ENCODE data around the gene TRAP1. TPM values are rescaled to one million over a fixed set of nuclear protein-coding genes. Genes with fewer than 3 reads are reported as not detected.
"Not testable (repeated sequence)": the region's sequence is repeated elsewhere in the genome, so short reads cannot be mapped to it uniquely, and the experiment has no call there.

Gene TRAP1
- total RNA-seq, 1 experiment from 2014 or later: 63.1 TPM

GRCh38 chr16:3736116-3736515, 18.8 kb upstream of the TRAP1 start:
- DNase-seq (ENCODE audit: low read depth): no peak

DNA sequence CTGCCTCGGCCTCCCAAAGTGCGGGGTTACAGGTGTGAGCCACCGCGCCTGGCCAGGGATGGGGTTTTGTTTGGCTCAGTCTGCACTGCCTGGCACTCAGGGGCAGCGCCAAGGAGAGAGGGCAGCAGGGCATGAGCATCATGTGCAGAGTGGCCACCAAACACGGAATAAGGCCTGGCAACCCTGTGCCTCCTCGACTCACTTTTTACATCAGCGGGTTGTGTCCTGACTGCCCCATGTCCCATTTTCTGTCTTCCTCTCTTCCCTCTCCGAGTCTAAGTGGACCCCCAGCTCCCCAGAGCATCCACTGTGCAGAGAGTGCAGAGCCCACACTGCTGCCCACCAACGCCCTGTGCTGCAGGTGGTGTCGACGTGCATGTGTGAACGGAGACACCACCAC, 18.2 kb upstream of the TRAP1 start:
- no peak for DNase-seq (ENCODE audit: low read depth)

DNA sequence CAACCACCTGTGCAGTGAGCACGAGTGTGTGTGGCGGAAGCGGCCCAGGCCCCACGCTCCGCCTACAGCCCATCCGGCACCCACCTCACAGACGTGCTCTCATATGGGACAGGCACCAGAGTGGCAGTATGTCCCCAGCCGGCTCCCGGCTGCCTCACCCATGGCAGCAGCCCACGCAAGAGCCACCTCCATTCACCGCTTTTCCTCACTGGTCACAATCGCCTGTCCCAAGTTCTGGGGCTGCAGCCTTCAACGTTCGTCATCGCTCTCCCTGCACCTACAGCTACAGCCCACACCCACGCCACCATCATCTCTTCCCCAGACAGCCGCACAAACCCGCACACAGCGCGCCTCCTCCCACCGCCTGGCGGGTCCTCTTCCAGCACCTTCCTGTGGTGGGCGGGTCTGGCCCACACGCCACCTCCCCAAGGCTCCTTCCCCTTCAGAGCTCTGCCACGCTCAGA, 17.5 kb upstream of the TRAP1 start:
- DNase-seq (ENCODE audit: low read depth): no peak

DNA sequence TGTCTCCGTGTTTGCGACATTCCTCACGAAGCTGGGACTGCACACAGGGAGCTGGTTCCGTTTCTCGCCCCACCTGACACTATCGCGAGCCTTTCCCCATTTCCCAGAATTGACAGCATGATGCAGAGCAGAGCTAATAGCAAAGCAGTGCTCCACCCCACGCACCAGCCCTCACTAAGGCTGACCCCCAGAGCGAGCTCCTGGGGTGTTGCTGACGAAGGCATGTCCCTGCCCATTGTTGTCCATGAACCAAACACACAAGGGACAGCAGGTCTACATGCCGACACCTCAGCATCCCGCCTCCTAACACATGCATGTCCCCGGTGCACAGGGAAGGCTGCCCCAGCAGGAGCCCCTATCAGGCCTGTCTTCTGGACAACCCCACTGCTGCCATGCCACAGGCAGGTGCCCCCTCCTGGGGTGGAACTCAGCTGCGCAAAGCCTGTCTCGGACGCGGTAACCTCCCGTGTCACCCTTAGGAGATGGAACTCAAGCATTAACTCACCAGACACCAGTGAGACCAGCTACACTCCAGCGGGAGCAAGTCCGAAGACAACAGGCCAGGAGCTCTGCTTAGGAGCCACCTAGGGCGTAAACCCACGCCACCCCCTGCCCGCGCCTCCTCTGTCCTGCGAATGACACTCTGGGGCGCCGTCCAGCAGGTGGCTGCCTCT, 16.9 kb upstream of the TRAP1 start:
- no peak for DNase-seq (ENCODE audit: low read depth)

GRCh38 chr16:3732171-3732570, 14.8 kb upstream of the TRAP1 start:
- no peak for DNase-seq (ENCODE audit: low read depth)

GRCh38 chr16:3731126-3731935, 14.0 kb upstream of the TRAP1 start:
- no peak for DNase-seq (ENCODE audit: low read depth)

GRCh38 chr16:3730161-3731125, 13.1 kb upstream of the TRAP1 start:
- no peak for DNase-seq (ENCODE audit: low read depth)

- no peak for DNase-seq (ENCODE audit: low read depth)
Observed at GRCh38 chr16:3729161-3730112, 12.1 kb upstream of the TRAP1 start.

DNA sequence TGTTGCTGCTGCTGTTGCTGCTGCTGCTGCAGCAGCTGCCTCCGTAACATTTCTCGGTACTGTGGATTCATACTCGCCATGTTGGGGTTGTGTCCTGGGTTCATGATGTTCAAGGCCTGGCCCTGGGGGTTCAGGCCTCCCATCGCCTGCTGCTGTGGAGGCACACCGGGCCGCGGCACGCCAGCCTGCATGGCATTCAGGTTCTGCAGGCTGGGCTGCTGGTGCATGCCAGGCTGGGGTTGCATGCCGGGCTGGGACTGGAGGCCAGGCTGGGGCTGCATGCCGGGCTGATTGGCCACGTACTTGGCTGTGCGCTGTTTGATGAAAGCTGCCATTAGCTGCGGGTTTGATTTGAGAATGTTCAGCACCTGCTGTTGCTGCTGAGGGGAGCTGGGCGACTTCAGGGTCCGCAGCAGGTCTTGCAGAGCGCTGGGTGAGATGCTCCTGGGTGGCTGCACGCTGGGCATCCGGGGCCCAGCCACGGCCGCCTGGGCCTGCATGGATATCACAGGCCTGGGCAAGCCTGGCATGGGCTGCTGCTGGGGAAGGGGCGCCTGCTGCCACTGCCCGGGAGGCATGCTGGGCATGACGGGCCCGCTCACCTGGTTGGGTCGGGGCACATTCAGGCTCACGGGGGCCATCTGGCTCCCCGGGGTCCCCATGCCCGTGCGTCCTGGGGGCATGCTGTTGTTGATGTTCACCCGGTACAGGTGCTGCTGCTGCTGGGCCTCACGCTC, 11.3 kb upstream of the TRAP1 start:
- DNase-seq (ENCODE audit: low read depth): no peak

DNA sequence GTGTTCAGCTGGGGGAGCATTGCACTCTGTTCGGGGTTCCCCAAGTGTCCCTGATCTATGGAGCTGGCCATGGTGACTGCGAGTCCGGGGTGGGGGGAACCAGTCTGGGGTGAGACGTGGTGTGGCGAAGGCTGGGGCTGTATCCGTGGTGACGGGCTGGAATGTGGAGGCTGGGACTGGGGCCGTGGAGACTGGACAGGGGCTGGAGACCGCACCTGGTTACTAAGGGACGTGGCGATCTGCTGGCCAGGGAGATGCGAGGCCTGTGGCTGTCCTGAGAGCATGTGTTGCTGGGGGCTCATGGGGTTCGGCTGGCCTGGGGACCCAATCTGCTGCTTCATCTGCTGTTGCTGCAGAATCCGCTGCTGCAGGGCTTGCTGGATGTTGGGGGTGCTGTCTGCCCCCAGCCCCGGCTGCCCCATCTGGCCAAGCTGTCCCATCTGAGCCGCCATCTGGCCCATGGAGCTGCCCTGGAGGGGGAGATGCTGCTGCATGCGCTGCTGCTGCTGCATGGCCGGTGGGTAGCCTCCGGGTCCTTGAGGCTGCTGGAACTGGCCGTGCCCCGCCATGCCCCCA, 10.6 kb upstream of the TRAP1 start:
- no peak for DNase-seq (ENCODE audit: low read depth)

DNA sequence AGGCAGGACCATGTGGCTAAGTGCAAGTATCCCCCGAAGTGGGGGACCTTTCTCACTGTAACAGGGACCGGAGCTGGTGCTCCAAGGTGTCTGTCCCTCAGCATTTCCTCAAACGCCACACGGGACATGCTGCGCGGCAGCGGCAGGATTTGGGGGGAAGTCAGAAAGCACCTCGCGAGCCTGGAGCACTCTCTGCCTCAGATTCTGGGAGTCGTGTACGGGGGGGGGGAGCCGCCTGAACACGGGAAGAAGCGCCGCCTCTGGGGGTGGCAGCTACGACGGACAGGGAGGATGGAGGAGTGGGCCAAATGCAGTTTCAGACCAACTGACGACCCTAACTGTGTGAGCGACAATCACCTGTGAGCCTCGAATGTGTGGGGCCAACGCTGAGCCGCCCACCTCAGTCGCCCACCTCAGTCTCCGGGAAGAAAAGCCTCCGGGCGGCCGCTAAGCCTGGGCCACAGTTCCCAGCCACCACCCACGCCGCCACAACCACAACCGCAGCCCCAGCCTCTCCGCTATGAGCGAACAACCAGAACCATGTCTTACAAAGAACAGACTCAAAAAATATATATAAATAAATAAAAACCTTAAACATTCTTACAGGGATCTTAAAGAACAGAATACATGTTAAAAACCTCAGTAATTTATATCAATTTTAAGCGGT, 8.8 kb upstream of the TRAP1 start:
- no peak for DNase-seq (ENCODE audit: low read depth)

DNA sequence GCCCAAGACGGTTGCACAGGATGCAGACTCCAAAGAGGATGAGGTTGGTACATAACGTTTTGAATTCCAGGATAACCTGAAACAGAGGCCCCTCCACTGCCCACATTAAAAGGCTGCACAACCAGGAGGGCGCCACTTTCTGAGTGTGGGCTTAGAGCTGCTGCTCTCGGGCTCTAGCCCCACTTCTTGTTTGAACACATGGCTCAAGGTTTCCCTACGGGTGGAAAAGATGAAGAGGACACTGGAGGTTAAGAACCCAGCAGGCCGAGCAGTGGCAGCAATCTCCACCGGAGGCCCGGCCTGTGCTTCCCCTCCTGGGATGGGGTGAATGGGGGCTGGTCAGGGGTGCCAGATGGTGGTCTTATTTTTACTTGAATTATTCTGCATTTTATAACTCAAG, 8.0 kb upstream of the TRAP1 start:
- no peak for DNase-seq (ENCODE audit: low read depth)

- DNase-seq (ENCODE audit: low read depth): no peak
Observed at GRCh38 chr16:3722508-3722907, 5.2 kb upstream of the TRAP1 start.

DNA sequence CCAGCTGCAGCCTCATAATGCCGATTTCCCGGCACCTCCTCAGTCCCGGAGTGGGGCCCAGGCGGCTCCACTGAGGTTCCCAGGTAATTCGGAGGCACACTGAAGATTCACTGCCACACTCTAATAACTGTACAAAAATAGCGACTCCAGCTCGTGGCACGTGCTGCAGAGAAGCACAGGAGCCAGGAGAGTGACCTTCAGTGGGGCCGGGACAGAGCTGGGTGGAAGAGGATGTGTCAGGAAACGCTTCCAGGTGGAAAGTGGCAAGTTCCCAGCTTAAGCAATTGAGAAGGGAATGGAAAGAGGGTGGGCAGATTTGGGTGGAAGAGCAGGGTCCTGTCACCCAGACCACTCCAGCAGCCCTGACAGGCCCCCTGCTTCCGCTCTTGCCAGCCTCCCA, 3.1 kb upstream of the TRAP1 start:
- no peak for DNase-seq (ENCODE audit: low read depth)

DNA sequence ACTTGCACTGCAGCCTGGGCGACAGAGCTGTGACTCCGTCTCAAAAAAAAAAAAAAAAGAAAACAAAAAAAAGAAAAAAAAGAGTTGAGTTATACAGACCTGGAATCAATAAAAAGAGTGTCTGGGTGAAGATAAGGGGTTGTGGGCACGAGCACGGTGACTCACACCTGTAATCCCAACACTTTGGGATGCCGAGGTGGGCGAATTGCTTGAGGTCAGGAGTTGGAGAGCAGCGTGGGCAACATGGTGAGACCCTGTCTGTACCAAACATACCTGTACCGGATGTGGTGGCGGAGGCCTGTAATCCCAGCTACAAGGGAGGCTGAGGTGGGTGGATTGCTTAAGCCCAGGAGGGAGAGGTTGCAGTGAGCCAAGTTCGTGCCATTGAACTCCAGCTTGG, 1.3 kb upstream of the TRAP1 start:
- no peak for DNase-seq (ENCODE audit: low read depth)

GRCh38 chr16:3718019-3718391, 681 bp upstream of the TRAP1 start:
- DNase-seq (ENCODE audit: low read depth): no peak

DNA sequence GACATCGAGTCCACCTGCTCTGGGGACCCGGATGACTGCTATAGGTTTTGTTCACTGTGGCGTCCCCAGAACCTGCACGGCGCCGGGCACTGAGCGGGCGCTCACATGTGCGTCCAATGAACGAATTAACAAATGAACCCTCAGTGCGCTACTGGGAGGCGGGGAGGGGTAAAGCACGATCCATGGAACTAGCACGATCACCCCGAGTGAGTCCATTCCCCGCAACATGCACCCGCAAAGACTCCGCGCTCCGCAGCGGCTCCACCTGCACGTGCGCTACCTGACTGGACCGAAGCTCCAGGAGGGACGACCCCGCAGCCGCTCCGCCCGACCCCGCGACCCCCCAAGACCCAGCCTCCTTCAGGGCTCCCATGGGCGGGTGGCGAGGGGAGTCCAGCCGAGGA, 491 bp downstream of the TRAP1 start:
- DNase-seq (ENCODE audit: low read depth): peak; percentile 13

- DNase-seq (ENCODE audit: low read depth): no peak
Observed at GRCh38 chr16:3715430-3715829, 1.9 kb downstream of the TRAP1 start.

- DNase-seq (ENCODE audit: low read depth): not testable (repeated sequence)
Observed at GRCh38 chr16:3714378-3714777, 2.9 kb downstream of the TRAP1 start.
